BLaER1 treated with 17β-estradiol and CSF1 and Interleukin-3, amounts not matched to agents 10 nM and 100 nM (cell line): ENCODE measurements around the gene CHCHD5.

Experiments used
- H3K27ac ChIP-seq, 11 experiments: shearing (Covaris generic); formaldehyde crosslinking; 2 replicates each; pipeline ENCODE4 v1.8.1; 2022
- H3K27me3 ChIP-seq, 11 experiments: shearing (Covaris generic); formaldehyde crosslinking; 2 replicates each; pipeline ENCODE4 v1.8.1; 2022
- H3K36me3 ChIP-seq, 11 experiments: shearing (Covaris generic); formaldehyde crosslinking; 2 replicates each; pipeline ENCODE4 v1.8.1; 2022
- H3K4me1 ChIP-seq, 10 experiments: shearing (Covaris generic); formaldehyde crosslinking; 2 replicates each; pipeline ENCODE4 v1.8.1; 2022
- H3K4me2 ChIP-seq, 11 experiments: shearing (Covaris generic); formaldehyde crosslinking; 2 replicates each; pipeline ENCODE4 v1.8.1; 2022
- H3K4me3 ChIP-seq, 10 experiments: shearing (Covaris generic); formaldehyde crosslinking; 2 replicates each; pipeline ENCODE4 v1.8.1; 2022
- H3K9ac ChIP-seq, 11 experiments: shearing (Covaris generic); formaldehyde crosslinking; 2 replicates each; pipeline ENCODE4 v1.8.1; 2022
- H3K9me3 ChIP-seq, 11 experiments: shearing (Covaris generic); formaldehyde crosslinking; replicated peaks in 1 of 11; 2 replicates each; pipeline ENCODE4 v1.8.1; 2022
- H4K20me1 ChIP-seq, 11 experiments: shearing (Covaris generic); formaldehyde crosslinking; 2 replicates each; pipeline ENCODE4 v1.8.1; 2022
- Cebpa-rat ChIP-seq, 11 experiments: shearing (Covaris generic); IDR thresholded peaks; 2 replicates each; pipeline ENCODE4 v1.8.1; 2022

CHCHD5 gene

GRCh38 chr2:112580084-112580483 lies 4.3 kb upstream of the CHCHD5 start:
- Histone ChIP-seq H3K4me2 (no peak overlapping the region), H4K20me1 (peaks cover 0 to 40% (median 0%) of the 10 kb centered on the region in 11 experiments; a peak in 10 of 22 replicates), H3K9ac (no peak overlapping the region), H3K4me3 (no peak overlapping the region), H3K27me3 (no peaks in the 10 kb centered on the region), H3K4me1 (peaks cover 12 to 40% (median 23%) of the 10 kb centered on the region in 10 experiments), H3K27ac (no peak overlapping the region), H3K9me3 (peaks cover 0 to 20% (median 12%) of the 10 kb centered on the region in 11 experiments; a peak in 14 of 22 replicates), H3K36me3 (peaks cover 16 to 33% (median 30%) of the 10 kb centered on the region in 11 experiments)
- TF ChIP-seq Cebpa-rat (IDR thresholded peaks at IDR 0.05): no peak

GRCh38 chr2:112582314-112582746 lies 2.1 kb upstream of the CHCHD5 start:
- peak overlapping the region in 3 of 11 experiments; percentile 12 to 52 (median 25); a peak in 6 of 22 replicates for H3K4me2 ChIP-seq
- no peak for TF ChIP-seq Cebpa-rat (IDR thresholded peaks at IDR 0.05)
- no peaks in the 10 kb centered on the region for H3K27me3 ChIP-seq
- peaks cover 0 to 26% (median 17%) of the 10 kb centered on the region in 11 experiments; a peak in 14 of 22 replicates for H3K9me3 ChIP-seq
- H3K27ac ChIP-seq: peak overlapping the region in 5 of 11 experiments; percentile 16 to 78 (median 39); a peak in 6 of 22 replicates
- no peak overlapping the region for H3K4me3 ChIP-seq
- H4K20me1 ChIP-seq: peaks cover 0 to 19% (median 0%) of the 10 kb centered on the region in 11 experiments; a peak in 8 of 22 replicates
- H3K4me1 ChIP-seq: peaks cover 16 to 52% (median 32%) of the 10 kb centered on the region in 10 experiments
- peaks cover 5 to 18% (median 11%) of the 10 kb centered on the region in 11 experiments; a peak in 19 of 22 replicates for H3K36me3 ChIP-seq
- no peak overlapping the region for H3K9ac ChIP-seq

- Histone ChIP-seq H3K9ac (peak overlapping the region; percentile 65 to 82 (median 74); a peak in 19 of 22 replicates), H3K9me3 (peaks cover 0 to 26% (median 17%) of the 10 kb centered on the region in 11 experiments; a peak in 14 of 22 replicates), H3K27me3 (no peaks in the 10 kb centered on the region), H3K4me2 (peak overlapping the region; percentile 71 to 97 (median 82)), H4K20me1 (peaks cover 0 to 9% (median 0%) of the 10 kb centered on the region in 11 experiments; a peak in 3 of 22 replicates), H3K4me1 (peaks cover 16 to 60% (median 32%) of the 10 kb centered on the region in 10 experiments), H3K27ac (peak overlapping the region; percentile 78 to 92 (median 83); a peak in 21 of 22 replicates), H3K4me3 (peak overlapping the region; percentile 55 to 77 (median 64)), H3K36me3 (peaks cover 0 to 29% (median 0%) of the 10 kb centered on the region in 11 experiments; a peak in 11 of 22 replicates)
- TF ChIP-seq Cebpa-rat (IDR thresholded peaks at IDR 0.05): no peak
Observed at GRCh38 chr2:112583497-112584133, 794 bp upstream of the CHCHD5 start.

- Histone ChIP-seq H3K4me3 (peak overlapping the region; percentile 55 to 77 (median 64)), H3K4me1 (peaks cover 12 to 54% (median 28%) of the 10 kb centered on the region in 10 experiments), H4K20me1 (no peaks in the 10 kb centered on the region; a peak in 2 of 22 replicates), H3K9ac (peak overlapping the region; percentile 65 to 82 (median 74)), H3K9me3 (peaks cover 0 to 26% (median 17%) of the 10 kb centered on the region in 11 experiments; a peak in 14 of 22 replicates), H3K36me3 (peaks cover 0 to 40% (median 0%) of the 10 kb centered on the region in 11 experiments; a peak in 11 of 22 replicates), H3K27ac (peak overlapping the region; percentile 78 to 92 (median 83)), H3K4me2 (peak overlapping the region; percentile 71 to 97 (median 82)), H3K27me3 (no peaks in the 10 kb centered on the region)
- TF ChIP-seq Cebpa-rat (IDR thresholded peaks at IDR 0.05): no peak
Observed at GRCh38 chr2:112584891-112585250, 462 bp downstream of the CHCHD5 start.

GRCh38 chr2:112585400-112585799 lies 991 bp downstream of the CHCHD5 start:
- Histone ChIP-seq H3K4me2 (peak overlapping the region; percentile 71 to 97 (median 82)), H3K4me3 (peak overlapping the region; percentile 55 to 77 (median 64))
- no peak for TF ChIP-seq Cebpa-rat (IDR thresholded peaks at IDR 0.05)

DNA sequence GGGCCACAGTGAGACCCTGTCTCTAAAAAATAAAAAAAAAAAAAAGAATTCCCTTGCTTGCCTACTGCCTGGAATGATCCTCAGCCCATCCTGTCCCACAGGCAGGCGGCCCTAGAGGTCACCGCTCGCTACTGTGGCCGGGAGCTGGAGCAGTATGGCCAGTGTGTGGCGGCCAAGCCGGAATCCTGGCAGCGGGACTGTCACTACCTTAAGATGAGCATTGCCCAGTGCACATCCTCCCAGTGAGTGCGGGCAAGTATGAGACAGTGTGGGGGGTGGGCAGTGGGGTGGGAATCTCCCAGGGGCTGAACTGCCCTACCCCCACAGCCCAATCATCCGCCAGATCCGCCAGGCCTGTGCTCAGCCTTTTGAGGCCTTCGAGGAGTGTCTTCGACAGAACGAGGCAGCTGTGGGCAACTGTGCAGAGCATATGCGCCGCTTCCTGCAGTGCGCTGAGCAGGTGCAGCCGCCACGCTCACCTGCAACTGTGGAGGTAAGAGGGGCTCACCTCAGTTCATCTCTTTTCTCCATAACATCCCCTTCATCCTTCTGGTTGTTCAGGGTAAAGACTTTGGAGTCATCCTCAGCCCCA lies 1.6 kb downstream of the CHCHD5 start:
- TF ChIP-seq Cebpa-rat (IDR thresholded peaks at IDR 0.05): no peak
- no peaks in the 10 kb centered on the region for H3K27me3 ChIP-seq
- H3K4me2 ChIP-seq: peak overlapping the region in 9 of 11 experiments; percentile 71 to 97 (median 79); a peak in 16 of 22 replicates
- no peak overlapping the region for H3K9ac ChIP-seq
- H3K27ac ChIP-seq: peak overlapping the region in 2 of 11 experiments; percentile 90 to 92; a peak in 3 of 22 replicates
- no peak overlapping the region; a peak in 1 of 20 replicates for H3K4me3 ChIP-seq
- no peaks in the 10 kb centered on the region for H4K20me1 ChIP-seq
- H3K9me3 ChIP-seq: peaks cover 0 to 26% (median 17%) of the 10 kb centered on the region in 11 experiments; a peak in 14 of 22 replicates
- peaks cover 12 to 54% (median 28%) of the 10 kb centered on the region in 10 experiments for H3K4me1 ChIP-seq
- peaks cover 0 to 48% (median 0%) of the 10 kb centered on the region in 11 experiments; a peak in 11 of 22 replicates for H3K36me3 ChIP-seq

More at GRCh38 chr2:112585400-112585799, 991 bp downstream of the CHCHD5 start:
- peaks cover 0 to 45% (median 0%) of the 10 kb centered on the region in 11 experiments; a peak in 11 of 22 replicates for H3K36me3 ChIP-seq
- peaks cover 12 to 54% (median 28%) of the 10 kb centered on the region in 10 experiments for H3K4me1 ChIP-seq
- peak overlapping the region; percentile 78 to 92 (median 83); a peak in 19 of 22 replicates for H3K27ac ChIP-seq
- no peaks in the 10 kb centered on the region for H3K27me3 ChIP-seq
- H3K9ac ChIP-seq: peak overlapping the region in 9 of 11 experiments; percentile 65 to 82 (median 76); a peak in 12 of 22 replicates
- H3K9me3 ChIP-seq: peaks cover 0 to 26% (median 17%) of the 10 kb centered on the region in 11 experiments; a peak in 14 of 22 replicates
- no peaks in the 10 kb centered on the region for H4K20me1 ChIP-seq

DNA sequence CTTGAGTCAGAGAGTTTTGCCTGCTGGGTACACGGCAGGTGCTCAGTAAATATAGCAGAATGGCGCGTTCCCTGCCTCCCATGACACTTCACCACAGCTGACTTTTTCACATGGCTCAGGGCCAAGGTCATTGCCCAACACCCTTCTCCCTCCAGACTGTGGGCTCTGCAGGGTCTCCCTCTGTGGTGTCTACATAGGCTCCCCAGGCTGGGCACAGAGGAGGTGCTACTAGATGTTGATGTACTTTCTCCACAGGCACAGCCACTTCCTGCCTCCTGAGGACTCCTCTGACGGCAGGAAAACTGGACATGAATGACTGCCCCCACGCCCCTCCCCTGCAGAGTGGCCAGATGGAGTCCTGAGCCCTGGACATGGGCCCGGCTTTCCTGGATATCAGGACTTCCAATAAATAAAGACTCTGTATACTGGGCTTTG lies 4.2 kb downstream of the CHCHD5 start:
- Histone ChIP-seq H3K27ac (no peak overlapping the region), H4K20me1 (no peaks in the 10 kb centered on the region), H3K36me3 (peaks cover 0 to 56% (median 0%) of the 10 kb centered on the region in 11 experiments; a peak in 11 of 22 replicates), H3K4me3 (no peak overlapping the region), H3K4me1 (peaks cover 12 to 39% (median 24%) of the 10 kb centered on the region in 10 experiments), H3K9ac (no peak overlapping the region), H3K9me3 (peaks cover 0 to 23% (median 16%) of the 10 kb centered on the region in 11 experiments; a peak in 14 of 22 replicates), H3K27me3 (no peaks in the 10 kb centered on the region), H3K4me2 (peak overlapping the region in 5 of 11 experiments; percentile 4 to 45 (median 15); a peak in 7 of 22 replicates)
- no peak; a peak in 1 of 22 replicates for TF ChIP-seq Cebpa-rat (IDR thresholded peaks at IDR 0.05)

- no peak for TF ChIP-seq Cebpa-rat (IDR thresholded peaks at IDR 0.05)
- peaks cover 0 to 20% (median 7%) of the 10 kb centered on the region in 10 experiments; a peak in 10 of 20 replicates for H3K4me1 ChIP-seq
- no peaks in the 10 kb centered on the region for H3K9me3 ChIP-seq
- H3K36me3 ChIP-seq: peaks cover 0 to 49% (median 0%) of the 10 kb centered on the region in 11 experiments; a peak in 9 of 22 replicates
- H4K20me1 ChIP-seq: no peaks in the 10 kb centered on the region
- H3K4me3 ChIP-seq: no peak overlapping the region
- no peak overlapping the region for H3K9ac ChIP-seq
- H3K27me3 ChIP-seq: no peaks in the 10 kb centered on the region
- H3K27ac ChIP-seq: no peak overlapping the region
- no peak overlapping the region for H3K4me2 ChIP-seq
Observed at GRCh38 chr2:112591413-112591812, 7.0 kb downstream of the CHCHD5 start.
